Muscle of back (tissue), 13 donors: ENCODE data around the gene LRRC27. TPM values are rescaled to one million over a fixed set of nuclear protein-coding genes. Genes with fewer than 3 reads are reported as not detected.
"Not testable (repeated sequence)": the region's sequence is repeated elsewhere in the genome, so short reads cannot be mapped to it uniquely, and the experiment has no call there.

Experiments used
- DNase-seq, 3 donors: peaks; one replicate each; pipeline versions ENCODE4 v3.0.0 to v3.0.0-alpha.2; 2013
- long read RNA-seq, 9 donors: transcript quantifications; one replicate each; lab custom pipeline, GENCODE V29; 2026
- polyA plus RNA-seq, 10 donors: library from polyadenylated mRNA; unstranded; fragments of 120-200 nt; gene quantifications; one replicate each; pipeline ENCODE4 v1.2.1, GENCODE V29; 2013; ENCODE audit not compliant: insufficient read length in 10 of 10

Gene LRRC27
- polyA plus RNA-seq, result 10 to 100 TPM in 1 of 10 donors, 1 to 10 TPM in 9; 5.5 to 10.1 (median 8.6) TPM
- long read RNA-seq, donor 1, result 0 reads
- long read RNA-seq, donor 2, result 0 reads
- long read RNA-seq, donor 3, result 0 reads
- long read RNA-seq, donor 4, full-length matches to known transcripts, result 1 of 1 reads
- long read RNA-seq, donor 4, partial matches to known transcripts, result 0 of 1 reads
- long read RNA-seq, donor 4, other reads (novel, unspliced or antisense), result 0 of 1 reads
- long read RNA-seq, donor 5, result 0 reads
- long read RNA-seq, donor 6, full-length matches to known transcripts, result 1 of 1 reads
- long read RNA-seq, donor 6, partial matches to known transcripts, result 0 of 1 reads
- long read RNA-seq, donor 6, other reads (novel, unspliced or antisense), result 0 of 1 reads
- long read RNA-seq, donor 7, result 0 reads
- long read RNA-seq, donor 8, result 0 reads
- long read RNA-seq, donor 9, result 0 reads

GRCh38 chr10:132331601-132332432 is at the start of gene LRRC27:
LRRC27 (plus strand) TSS chr10:132332193; CDS start chr10:132333525, 1,332 bp downstream.
- DNase-seq, result peak; percentile 98 to 99 (median 99)

- DNase-seq, result peak in 1 of 3 donors; percentile 37
Observed at GRCh38 chr10:132282667-132283603, 49.1 kb upstream of the LRRC27 start.

- peak in 1 of 3 donors; percentile 23 for DNase-seq
Observed at GRCh38 chr10:132283604-132284382, 48.2 kb upstream of the LRRC27 start.

GRCh38 chr10:132289439-132289838 is 42.6 kb upstream of the LRRC27 start:
- no peak for DNase-seq

GRCh38 chr10:132290631-132291030 is 41.4 kb upstream of the LRRC27 start:
- DNase-seq, result no peak

GRCh38 chr10:132291826-132292225 is 40.2 kb upstream of the LRRC27 start:
- DNase-seq, result no peak

- DNase-seq, result no peak
Observed at GRCh38 chr10:132292287-132293200, 39.4 kb upstream of the LRRC27 start.

GRCh38 chr10:132293201-132293812 is 38.7 kb upstream of the LRRC27 start:
- no peak for DNase-seq

GRCh38 chr10:132293813-132294520 is 38.0 kb upstream of the LRRC27 start:
- no peak for DNase-seq

- no peak for DNase-seq
Observed at GRCh38 chr10:132294561-132295318, 37.3 kb upstream of the LRRC27 start.

- DNase-seq, result not testable (repeated sequence)
Observed at GRCh38 chr10:132295481-132295880, 36.5 kb upstream of the LRRC27 start.

- DNase-seq, result no peak
Observed at GRCh38 chr10:132296666-132297443, 35.1 kb upstream of the LRRC27 start.

- DNase-seq, result peak in 1 of 3 donors; percentile 33
Observed at GRCh38 chr10:132297526-132297925, 34.5 kb upstream of the LRRC27 start.

GRCh38 chr10:132298038-132298881 is 33.7 kb upstream of the LRRC27 start:
- DNase-seq, result no peak
